ENCODE data around the gene ASB12.
A peak's percentile ranks its signal among the peaks of the same experiment; 100 is the strongest.
"Not testable (repeated sequence)": the region's sequence is repeated elsewhere in the genome, so short reads cannot be mapped to it uniquely, and the experiment has no call there.

Gene ASB12

GRCh38 chrX:64230123-64230970 is at the start of gene ASB12:
Gene ASB12 (minus strand): TSS chrX:64230607. CDS start chrX:64225650, 4,957 bp downstream.
- no peak for DNase-seq

GRCh38 chrX:64265265-64265664 is 34.9 kb upstream of the ASB12 start:
- DNase-seq: no peak

GRCh38 chrX:64229154-64229553 is 1.3 kb downstream of the ASB12 start:
- DNase-seq: no peak

- DNase-seq: no peak
Measured at GRCh38 chrX:64218023-64218422, 12.4 kb downstream of the ASB12 start.

- DNase-seq: not testable (repeated sequence)
Measured at GRCh38 chrX:64213989-64214388, 16.4 kb downstream of the ASB12 start.

GRCh38 chrX:64206556-64207162 is 23.7 kb downstream of the ASB12 start:
- DNase-seq: no peak

GRCh38 chrX:64205735-64206501 is 24.5 kb downstream of the ASB12 start:
- DNase-seq: peak; percentile 73

GRCh38 chrX:64205441-64205734 is 25.0 kb downstream of the ASB12 start, which contains the start of gene AMER1:
Gene AMER1 (minus strand): TSS chrX:64205708. CDS start chrX:64193286, 12,422 bp downstream.
- DNase-seq: peak; percentile 27

GRCh38 chrX:64204701-64205440 is 25.5 kb downstream of the ASB12 start:
- DNase-seq: no peak

GRCh38 chrX:64204252-64204651 is 26.2 kb downstream of the ASB12 start:
- DNase-seq: no peak

- no peak for DNase-seq
Measured at GRCh38 chrX:64202808-64203325, 27.5 kb downstream of the ASB12 start.

GRCh38 chrX:64198036-64198435 is 32.4 kb downstream of the ASB12 start:
- DNase-seq: no peak

- no peak for DNase-seq
Measured at GRCh38 chrX:64196606-64197005, 33.8 kb downstream of the ASB12 start.

GRCh38 chrX:64195862-64196261 is 34.5 kb downstream of the ASB12 start:
- DNase-seq: no peak

- DNase-seq: no peak
Measured at GRCh38 chrX:64192673-64193072, 37.7 kb downstream of the ASB12 start.

GRCh38 chrX:64192040-64192439 is 38.4 kb downstream of the ASB12 start:
- no peak for DNase-seq

GRCh38 chrX:64191281-64192010 is 39.0 kb downstream of the ASB12 start:
- no peak for DNase-seq

GRCh38 chrX:64190136-64190740 is 40.2 kb downstream of the ASB12 start:
- no peak for DNase-seq

GRCh38 chrX:64188901-64189300 is 41.5 kb downstream of the ASB12 start:
- no peak for DNase-seq

GRCh38 chrX:64187762-64188150 is 42.7 kb downstream of the ASB12 start:
- no peak for DNase-seq

GRCh38 chrX:64186974-64187761 is 43.2 kb downstream of the ASB12 start:
- DNase-seq: no peak
